Renal cortex interstitium (tissue), 11 donors: ENCODE data around the gene IL34. TPM values are rescaled to one million over a fixed set of nuclear protein-coding genes. Genes with fewer than 3 reads are reported as not detected.
A peak's percentile ranks its signal among the peaks of the same experiment; 100 is the strongest.

ENCODE experiments used
- DNase-seq, 11 donors: peaks; one replicate each; pipeline ENCODE4 v3.0.0-alpha.2; 2013; ENCODE audit warnings: low read depth in 9 of 11, low spot score in 4 of 11; ENCODE audit errors: extremely low read depth in 1 of 11
- polyA plus RNA-seq, 3 donors: library from polyadenylated mRNA; unstranded; fragments of 120-200 nt; gene quantifications; one replicate each; pipeline ENCODE4 v1.2.1, GENCODE V29; 2013; ENCODE audit not compliant: insufficient read length in 3 of 3

The IL34 gene
- polyA plus RNA-seq, 3 donors, result 1.3 to 1.5 (median 1.5) TPM

DNA sequence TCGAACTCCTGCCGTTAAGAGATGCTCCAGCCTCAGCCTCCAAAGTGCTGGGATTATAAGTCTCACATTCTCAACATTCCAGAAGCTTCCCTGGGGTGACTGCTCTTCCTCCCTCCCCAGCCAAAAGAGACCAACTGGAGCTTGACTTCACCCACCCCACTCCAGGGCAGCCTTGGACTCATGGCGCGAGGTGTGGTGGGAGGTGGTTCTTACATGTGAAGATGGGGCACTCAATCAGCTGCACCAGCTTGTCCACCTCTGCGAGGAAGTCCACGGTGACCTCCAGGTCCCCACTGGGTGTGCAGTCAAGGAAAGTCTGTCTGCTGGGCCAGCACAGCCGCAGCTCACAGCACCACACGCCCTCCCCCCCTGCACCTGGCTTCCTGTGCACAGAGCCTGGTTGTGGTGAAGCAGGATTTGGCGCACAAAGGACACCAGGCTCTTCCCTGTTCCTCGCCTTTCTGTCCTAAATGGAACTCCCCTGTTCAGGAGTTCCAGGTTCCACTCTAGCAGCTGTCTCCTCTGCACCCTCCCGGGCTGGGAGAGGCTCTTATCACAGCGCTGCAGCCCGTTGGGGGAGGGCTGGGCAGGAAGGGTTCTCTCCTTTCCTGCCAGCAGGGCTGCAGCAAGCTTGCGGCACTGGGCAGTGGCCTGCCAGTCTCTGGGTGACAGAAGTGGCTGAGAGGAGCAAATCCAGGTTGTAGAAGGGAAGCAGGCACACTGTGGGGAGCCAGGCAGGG, 49.1 kb downstream of the IL34 start:
- no peak for DNase-seq

DNA sequence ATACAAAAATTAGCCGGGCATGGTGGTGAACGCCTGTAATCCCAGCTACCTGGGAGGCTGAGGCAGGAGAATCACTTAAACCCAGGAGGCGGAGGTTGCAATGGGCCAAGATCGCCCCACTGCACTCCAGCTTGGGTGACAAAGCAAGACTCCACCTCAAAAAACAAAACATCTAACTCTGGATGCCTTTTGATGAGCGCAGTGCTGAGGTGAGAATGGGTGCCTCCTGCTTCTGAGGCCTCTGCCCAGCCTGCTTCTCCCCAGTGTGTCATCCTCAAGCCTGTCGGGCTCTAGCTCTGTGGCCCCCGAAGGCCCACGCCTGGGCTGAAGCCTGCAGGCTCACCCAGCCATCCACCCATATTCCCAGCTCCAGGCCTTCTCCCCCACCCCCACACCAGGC, 50.0 kb downstream of the IL34 start:
- DNase-seq, result no peak

DNA sequence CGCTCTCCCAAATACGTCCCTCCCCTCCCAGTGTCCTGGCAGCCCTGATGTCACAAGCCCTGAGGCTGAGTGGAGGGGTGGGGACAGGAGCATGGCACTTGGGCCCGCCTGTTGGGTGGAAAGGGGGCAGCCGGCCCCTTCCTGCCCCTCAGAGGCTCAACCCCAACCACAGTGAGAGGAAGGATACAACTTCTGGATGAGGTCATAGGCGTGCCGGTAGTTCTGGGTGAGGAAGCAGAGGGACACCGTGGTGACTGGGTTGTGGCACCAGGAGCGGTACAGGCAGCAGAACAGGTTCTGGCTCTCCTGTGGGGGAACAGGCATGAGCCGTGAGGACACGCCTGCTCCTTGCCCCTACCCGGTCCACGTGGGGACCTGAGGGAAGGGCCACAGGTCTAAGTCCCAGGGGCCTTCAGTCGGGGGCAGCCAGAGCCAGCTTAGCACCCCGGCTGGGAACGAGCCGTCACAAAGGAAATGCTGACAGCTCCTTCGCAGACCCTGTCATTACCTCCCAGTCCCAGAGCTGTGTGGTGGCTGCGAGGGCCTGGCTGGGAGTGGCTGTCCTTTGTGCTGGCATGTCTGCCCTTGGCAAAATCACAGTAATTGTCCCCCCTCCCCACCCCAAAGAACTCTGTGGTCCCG, 50.7 kb downstream of the IL34 start:
- DNase-seq, result peak in 1 of 11 donors; percentile 41

DNA sequence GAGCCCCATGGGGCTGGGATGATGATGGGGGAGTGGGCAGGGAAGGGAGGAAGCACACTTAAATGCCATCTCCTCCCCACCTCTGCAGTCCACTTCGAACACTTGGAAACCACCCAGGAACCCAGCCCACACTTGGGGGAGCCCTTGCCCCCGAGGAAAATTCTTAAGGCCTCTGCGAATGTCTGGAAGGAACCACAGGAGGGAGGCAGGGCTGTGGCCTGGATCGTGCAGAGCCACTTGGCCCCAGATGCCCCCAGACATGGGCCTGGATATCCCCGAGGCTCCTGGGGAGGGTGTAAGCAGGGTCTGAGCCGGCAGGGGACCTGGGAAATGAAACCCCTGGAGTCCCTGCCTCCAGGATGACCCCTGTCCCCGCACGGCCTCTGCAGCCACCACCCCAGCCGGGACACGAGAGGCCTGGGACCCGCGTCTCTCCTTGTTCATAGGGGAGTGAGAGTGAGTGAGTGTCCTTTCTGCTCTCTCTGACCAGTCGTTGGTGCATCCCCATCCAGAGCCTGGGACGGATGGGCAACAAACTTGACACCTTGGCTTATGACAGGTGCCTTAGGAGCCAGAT, 51.3 kb downstream of the IL34 start:
- DNase-seq, result no peak

DNA sequence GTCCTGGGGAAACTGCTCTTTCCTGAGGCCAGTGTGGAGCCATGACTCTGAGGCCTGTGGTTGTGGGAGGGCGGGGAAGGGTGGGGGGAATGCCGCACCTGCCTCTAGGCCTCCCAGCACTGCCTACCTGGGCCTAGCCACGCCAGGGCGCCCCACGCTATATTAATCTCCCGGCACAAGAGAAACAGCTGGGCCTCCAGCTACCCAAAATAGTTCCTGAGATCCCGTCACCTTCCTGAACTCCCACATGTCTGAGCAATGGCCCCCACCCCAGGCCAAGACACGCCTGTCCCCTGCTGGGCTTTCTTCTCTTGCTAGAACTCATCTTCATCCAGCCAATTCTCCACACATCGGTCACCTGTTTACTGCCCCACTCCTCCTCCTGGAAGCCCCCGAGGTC, 52.5 kb downstream of the IL34 start:
- no peak for DNase-seq

DNA sequence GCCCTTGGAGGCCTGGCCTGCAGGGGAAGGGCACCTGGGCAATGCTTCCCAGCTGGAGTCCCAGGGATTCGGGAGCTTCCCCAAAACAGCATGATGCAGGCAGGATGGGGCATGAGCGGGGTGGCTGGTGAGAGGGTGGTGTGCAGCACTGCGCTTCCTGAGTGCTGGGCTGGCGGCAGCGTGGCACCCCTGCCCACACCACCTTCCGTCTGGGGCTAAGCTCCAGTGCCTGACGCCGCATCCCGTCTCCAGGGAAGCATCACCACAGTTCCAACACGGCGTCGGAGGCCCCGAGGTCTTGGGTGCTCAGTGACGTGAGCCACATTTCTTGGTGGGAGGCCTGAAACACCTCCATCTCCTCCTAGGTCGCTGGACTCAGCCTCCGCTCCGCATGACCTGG, 53.3 kb downstream of the IL34 start:
- DNase-seq, result no peak

DNA sequence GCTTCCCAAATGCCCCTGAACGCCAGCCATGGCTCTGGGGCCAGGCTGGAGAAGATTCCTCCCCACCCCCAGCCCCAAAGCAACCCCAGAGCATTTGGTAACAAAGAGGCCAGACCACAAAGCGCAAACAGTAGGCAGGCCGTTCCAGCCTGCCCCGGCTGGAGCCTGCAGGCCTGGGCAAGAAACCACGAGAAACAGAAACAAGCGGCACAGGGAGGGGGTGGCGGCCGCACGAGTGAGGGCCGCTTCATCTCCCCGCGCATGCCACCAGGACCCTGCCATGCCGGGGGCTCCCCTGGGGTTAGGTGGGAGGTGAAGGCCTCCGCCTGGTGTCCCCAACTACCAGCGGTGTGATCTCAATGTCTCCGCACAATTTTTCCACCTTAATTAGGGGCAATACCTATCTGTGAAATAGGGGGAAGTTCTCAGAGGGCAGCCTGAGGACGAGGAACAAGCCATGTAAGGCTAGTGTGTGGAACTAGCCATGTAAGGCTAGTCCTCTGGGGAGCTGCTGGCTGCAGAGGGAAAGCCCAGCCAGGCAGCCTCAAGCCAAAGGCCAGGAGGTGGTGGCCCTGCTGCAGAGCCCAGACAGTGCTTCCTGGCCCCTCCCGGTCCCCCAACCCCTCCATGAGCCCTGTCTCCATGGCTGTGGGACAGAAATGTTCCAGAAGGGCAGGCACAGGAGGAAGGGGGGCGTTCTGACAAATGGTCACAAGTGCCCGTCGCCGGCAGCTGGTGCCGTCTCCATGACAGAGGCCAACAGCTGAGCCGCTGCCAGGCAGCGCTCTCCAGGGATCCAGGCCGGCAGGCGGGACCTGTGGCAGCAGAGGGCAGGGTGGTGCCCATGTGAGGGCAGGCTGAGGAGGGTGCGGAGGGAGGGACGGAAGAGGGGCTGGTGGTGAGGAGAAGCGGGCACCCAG, 54.0 kb downstream of the IL34 start:
- no peak for DNase-seq

DNA sequence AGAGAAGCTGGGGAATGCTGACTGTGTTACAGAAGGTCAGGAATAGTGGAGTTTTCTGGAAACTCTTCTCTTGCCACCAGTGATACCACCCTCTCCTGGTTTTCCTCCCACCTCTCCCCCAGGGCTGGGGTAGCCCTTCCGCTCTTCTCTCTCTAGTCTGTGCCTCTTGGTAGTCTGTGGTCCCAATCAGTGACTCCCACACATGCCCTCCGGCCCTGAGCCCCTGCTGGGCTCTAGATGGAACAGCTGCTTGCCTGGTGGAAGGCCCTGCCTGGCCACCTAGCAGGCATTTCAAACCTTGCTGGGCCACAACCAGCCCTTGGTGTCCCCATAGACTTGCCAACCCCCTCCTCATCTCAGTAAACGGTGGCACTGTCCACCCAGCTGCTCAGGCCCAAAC, 54.7 kb downstream of the IL34 start:
- no peak for DNase-seq

DNA sequence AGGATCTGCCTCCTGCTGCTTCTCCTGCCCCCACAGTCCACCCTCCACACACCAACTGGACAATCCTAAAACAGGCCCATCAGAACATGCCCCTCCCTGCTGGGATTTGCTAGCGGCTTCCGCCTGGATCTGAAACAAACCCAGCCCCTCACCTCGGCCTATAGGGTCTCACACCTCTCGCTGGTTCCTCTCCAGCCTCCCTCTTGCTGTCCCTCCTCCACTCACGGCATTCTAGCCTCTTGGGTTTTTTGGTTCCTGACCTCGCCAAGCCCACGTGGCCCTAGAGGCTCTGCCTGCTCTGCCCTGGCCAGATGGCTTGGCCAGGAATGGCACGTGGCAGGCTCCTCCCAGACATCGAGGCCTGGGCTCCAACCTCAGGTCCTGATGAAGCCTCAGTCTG, 55.2 kb downstream of the IL34 start:
- DNase-seq, result no peak

DNA sequence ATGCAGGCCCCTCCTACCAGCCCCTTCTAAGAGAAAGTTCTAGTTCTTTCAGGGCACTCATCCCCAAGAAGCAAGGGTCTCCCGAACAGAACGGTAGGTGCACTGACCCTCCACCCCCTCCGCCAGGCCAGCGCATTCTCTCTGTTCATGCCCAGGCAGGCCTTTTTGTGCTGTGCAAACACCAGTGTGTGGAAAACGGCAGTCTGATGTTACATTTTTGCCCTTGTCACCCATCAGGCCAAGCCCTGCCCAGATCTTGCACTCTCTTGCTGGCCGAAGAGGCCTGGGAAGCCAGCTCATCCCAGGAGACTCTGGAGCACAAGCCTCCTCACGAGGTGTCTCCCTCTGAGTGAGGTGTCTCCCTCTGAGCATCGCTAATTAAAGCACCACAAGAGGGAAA, 55.6 kb downstream of the IL34 start:
- DNase-seq, result no peak

DNA sequence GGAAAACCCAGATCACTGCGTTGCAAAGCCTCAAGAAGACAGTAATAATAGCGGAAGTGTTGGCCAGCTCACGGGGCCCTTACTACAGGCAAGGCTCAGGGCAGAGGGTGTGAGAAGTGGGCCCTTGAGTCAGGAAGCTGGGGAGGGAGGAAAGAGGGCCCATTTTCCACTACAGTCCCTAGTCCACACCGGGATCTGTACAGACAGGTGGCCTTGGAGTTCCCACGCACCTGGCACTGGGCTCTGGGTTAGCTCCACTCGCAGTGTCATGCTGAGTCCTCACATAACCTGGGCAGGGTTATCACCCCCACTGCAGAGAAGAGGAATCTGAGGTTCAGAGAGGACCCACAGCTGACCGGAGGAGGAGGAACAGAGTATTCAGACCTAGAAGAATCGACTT, 56.3 kb downstream of the IL34 start:
- no peak for DNase-seq

DNA sequence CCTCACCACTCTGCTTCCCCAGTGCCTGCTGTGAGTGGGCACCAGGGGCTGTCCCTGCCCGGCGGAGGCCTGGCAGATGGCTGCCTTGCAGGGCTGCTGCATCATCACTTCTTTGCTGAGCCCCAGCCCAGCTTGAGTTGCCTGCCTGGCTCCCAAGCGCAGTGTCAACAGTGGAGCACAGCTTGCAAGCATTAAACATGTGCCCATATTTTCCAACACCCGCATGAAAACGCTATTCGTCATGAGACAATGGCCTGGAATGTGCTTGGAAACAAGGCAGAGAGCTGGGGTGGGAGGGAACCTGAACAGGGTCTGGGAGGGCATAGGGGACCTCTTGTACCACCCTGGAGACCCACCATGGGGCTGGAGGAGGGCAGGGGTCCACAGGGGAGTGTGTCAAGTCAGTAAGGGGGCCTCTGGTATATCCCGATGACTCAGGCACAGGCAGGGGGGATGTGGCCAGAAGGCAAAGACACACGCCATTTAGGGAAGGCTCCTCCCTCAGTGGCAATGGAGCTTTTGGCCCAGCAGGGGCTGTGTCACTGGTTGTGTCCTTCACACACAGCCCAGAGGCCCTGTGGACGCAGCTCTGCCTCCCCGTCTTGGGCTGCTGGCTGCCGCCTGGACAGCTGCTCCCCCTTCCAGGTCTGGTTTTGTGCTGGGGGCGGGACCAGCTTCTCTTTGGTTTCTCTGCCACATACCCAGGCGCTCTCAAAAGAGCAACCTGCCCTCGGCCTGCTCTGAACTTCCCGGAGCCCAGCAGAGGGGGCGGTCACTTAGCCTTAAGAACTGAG, 56.9 kb downstream of the IL34 start:
- no peak for DNase-seq

DNA sequence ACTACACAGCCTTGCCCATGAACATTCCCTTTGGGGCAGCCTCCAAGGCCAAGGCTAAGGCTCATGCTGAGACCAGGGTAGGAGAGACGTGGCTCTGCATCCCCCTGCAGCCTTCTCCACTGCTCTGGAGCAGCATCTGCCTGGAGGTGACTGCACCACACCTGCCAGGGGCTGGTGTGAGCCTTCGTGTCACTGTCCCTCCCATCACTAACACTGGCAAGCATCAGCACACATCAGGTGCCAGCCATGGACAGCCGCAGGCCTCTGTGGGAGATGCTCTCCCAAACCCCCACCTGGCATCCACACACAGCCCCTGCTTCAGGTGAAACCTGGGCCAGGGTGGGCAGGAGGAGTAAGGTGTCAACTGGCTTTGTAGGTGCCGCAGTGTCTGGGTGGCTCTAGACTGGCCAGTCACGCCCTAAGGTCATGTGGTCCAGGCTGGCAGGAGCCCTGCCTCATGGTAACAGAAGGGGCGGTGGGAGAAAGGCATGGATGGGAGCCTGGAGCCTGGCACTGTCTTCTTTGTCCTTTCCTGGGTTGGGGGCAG, 57.5 kb downstream of the IL34 start:
- no peak for DNase-seq

DNA sequence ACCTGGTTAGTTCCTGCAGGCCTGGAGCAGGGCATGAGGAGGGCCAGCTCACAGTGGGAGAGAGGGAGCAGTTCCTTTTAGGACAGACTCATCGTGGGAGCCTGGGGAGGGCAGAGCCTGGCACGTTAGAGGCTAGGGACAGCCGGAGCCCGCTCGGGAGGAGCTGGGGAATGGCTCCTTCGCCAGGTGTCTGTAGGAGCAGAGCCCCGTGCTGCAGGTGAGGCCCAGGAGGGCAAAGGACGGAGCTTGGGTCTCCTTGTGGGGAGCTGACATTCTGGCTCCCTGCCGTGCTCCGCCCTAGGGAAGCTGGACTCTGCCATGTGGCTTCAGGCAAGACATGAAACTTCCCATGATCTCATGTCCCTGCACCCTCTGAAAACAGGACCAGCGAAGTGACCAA, 58.2 kb downstream of the IL34 start:
- DNase-seq, result no peak

DNA sequence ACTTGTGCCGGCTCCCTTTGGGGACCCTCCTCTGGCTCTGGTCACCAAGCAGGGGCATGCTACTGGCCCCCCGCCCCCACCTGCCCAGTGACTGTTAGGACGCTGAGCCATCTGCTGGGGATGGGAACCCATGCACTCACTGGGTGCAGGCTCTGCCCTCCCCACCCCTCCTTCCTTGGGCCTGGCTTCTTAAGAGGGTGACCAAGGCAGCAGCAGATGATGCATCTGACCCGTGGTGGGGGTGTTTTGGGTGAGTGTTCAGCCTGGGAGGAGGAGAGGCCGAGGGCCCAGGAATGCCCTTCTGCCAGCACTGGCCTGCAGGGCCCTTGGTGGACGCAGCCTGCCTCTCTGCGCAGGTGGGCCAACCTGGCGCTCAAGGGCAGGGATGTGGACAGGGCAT, 58.7 kb downstream of the IL34 start:
- DNase-seq, result no peak

DNA sequence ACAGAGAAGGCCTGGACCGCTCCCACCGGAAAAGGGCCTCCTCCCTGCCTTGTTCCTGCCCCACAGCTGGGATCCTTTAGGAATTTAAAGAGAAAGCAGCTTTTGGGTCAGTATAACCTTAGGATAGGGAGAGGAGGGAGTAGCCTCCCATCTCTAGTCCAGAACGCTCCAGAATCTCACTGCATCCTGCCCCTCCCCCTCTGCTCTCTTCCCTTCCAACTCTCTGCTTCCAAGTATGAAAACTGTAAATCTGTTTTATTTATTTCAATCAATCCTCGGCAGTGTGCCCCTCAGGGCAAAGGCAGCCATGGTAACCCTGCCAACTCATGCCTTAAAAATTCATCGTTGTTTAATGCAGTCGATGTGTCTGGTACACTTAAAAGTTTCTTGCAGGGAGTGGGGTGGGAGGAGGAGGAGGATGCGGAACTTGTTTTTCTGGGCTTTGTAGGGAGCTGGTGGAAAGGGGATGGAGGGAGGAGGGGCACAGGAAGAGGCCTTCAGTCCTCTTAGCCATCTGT, 60.6 kb downstream of the IL34 start:
- DNase-seq, result peak in 3 of 11 donors; percentile 64 to 70 (median 65)

DNA sequence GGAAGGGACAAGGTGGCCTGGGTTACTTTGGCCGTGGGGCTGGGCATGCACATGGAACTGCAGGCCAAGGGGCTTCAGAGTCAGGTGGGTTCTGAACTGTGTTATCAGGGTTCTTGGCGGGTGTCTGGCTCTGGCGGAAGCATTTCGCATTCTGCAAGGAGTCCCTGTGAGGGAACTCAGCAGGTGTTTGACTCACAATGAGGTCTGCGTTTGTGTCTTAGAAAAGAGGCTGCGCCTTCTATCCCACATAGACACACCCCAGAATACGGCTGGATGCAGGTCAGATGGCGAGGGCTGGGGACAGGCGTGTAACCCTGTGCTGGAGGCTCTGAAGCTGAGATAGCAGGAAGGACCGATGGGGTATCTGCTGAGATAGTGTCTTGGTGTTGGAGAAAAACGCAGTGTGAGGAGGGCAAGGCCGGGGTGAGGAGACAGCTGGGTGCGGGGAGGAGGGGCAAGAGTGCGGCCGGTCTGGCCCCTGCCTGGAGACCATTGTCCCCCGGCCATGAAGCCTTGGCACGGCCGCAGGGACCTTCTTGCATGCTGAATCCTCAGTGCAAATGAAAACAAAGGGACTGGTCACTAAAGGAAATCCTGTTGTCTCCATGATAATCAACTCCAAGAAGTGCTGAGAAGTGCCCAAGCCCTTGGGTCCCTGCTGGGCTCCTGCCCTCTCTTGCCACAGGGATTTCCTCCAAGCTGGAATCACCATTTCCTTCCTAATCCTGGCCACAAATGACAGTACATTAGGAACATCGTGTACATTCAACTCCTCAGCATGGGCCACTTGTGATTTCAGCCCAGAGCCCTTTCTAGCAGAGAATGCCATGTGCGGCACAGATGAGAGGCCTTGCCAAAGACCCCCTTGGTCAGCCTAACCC, 62.2 kb downstream of the IL34 start:
- no peak for DNase-seq
